GM18499 (cell line): ENCODE measurements around the gene PTX4.
"Not testable (repeated sequence)": the region's sequence is repeated elsewhere in the genome, so short reads cannot be mapped to it uniquely, and the experiment has no call there.

ENCODE experiments used
- ATAC-seq: cut with Tn5 transposase; IDR thresholded peaks from one replicate; pipeline ENCODE4 v1.9.1; 2021; ENCODE audit warnings: moderate number of reproducible peaks; ENCODE audit not compliant: insufficient read depth, unreplicated experiment

The PTX4 gene

DNA sequence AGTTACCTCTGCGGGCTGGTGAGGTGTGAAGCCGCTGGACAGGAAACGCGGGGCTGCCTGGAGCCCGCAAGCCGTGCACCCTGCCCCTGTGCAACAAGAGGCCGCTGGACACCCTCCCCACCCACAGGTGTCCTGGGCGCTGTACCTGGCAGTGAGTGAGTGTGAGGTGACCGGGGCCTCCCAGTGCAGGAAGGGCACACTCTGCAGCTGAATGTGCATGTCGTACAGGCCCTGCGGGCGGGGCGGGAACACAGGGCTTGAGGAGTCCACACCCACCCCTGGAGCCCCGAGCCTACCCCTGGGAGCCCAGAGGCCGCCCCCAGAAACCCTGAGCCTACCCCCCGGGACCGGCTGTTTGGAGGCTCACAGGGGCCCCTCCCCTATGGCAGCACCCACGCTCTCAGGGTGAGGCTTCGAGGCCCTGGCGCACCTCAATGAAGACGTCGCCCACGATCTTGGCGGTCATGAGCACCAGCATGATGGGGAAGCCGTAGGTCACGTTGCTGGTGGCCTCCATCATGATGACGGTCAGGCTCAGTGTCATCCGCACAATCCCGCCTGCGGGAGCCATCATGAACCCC, 40.1 kb downstream of the PTX4 start:
- no peak for ATAC-seq

DNA sequence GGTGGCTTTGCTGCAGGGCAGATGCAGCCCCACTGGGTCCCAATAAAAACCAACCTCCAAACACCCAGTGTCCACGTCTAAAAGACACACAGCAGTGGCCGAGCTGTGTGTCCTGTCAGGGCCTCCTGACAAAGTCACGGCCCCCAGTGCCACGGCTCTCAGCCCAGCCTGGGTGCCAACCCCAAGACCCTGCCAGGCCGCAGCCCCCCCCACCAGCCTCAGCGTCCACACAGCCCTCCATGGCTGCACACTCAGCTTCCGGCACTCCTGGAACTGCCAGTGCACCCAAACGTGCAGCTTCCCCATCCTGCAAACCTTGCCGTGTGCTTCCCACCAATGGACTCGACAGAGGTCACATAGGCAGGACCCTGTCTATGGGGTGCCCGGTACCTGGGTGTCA, 40.8 kb downstream of the PTX4 start:
- ATAC-seq, result no peak

DNA sequence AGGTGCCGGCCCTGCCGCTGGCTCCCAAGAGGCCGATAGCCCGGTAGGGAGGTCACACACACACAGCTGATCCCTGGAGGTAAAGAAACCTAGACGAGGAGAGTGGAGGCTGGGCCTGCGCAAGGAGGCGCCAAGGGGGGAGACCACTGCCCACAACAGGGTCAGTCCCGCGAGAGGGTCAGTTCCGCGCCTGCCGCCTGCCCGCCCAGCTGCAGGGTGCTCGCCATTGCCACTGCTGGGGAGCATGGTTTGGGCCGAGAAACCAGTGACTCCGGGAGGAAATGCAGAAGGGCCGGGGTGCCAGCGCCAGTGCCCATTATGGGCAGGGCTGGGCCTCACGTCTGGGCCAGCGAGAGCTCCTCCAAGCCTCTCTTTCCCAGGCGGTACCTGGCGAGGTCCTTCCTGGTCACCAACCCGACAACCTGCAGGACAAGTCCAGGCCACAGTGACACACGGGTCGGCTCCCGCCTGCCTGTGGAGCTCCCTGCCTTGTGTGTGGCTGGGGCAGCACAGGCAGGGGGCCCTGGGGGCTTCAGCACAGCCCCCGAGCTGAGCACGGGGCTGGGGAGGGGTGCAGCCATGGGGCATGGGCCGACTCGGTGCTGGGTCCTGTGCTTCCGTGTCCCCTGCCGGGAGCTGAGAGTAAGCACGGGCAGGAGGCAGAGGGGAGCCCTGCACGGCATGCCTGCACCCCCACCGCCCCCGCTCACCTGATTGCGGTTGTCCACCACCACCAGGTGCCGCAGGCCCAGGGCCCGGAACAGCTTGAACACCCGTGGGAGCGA, 42.3 kb downstream of the PTX4 start:
- ATAC-seq, result no peak

DNA sequence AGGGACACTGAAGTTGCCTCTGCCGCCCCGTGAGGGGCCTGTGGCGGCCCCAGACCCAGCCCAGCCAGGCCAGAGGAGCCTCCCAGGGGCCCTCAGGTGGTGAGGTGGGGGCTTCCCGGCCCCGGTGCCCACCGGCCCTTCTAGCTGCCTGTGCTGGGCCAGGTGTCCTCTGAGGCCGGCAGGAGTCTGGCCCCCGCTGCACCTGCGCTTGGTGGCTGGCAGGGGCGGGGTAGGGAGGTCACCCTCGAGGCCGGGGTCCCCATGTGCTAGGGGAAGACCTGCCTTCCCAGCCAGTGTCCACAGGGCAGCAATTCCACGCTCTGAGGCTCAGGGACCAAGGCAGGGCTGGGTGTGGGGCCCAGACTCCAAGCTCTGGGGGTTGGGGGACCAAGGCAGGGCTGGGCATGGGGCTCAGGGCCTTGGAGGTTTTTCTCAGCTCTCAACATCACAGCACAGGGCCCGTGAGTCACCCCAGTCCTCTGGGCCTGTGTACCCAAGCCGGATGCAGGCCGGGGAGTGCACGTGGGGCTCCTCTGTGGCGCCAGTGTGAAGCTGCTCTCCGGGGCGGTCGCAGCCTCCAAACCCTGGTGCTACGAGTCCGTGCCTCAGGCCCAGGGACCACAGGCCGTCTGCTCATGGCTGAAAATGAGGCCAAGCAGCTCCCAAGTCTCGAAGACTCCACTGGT, 43.1 kb downstream of the PTX4 start:
- no peak for ATAC-seq

DNA sequence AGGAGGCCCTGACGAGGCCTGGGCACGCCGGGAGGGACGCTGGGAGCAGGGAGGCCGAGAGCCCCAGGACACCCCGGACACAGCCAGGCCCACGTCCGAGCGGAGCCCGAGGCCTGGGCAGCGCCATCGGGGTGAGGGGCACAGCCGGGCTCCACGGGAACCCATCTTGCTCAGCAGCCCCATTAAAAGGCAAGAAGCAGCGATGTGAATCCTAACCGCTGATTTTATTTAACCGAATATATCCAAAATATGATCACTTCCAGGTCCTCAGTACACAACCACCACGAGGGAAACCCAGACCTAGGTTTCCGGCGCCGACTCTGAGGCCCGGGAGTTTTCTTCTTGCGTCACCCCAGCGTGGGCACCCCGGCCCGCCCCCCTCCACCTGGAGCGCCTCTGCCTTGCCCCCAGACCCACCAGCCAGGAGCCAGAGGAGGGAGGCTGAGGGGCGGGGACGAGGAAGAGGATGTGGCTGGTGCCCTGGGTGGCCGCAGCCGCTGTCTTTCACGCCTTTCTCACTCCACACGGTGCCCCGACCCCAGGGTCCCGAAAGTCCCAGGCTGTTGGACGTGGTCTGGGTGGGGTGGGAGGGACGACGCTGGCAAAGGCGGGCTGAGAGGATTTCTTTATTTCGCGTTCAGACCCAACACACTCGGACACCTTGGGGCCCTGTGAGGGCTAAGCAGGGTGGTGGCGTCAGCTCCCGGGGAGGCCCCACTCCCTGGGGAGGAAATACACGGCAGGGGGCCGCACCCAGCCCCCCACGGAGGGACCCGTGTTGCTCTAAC, 43.8 kb downstream of the PTX4 start:
- ATAC-seq, result no peak

DNA sequence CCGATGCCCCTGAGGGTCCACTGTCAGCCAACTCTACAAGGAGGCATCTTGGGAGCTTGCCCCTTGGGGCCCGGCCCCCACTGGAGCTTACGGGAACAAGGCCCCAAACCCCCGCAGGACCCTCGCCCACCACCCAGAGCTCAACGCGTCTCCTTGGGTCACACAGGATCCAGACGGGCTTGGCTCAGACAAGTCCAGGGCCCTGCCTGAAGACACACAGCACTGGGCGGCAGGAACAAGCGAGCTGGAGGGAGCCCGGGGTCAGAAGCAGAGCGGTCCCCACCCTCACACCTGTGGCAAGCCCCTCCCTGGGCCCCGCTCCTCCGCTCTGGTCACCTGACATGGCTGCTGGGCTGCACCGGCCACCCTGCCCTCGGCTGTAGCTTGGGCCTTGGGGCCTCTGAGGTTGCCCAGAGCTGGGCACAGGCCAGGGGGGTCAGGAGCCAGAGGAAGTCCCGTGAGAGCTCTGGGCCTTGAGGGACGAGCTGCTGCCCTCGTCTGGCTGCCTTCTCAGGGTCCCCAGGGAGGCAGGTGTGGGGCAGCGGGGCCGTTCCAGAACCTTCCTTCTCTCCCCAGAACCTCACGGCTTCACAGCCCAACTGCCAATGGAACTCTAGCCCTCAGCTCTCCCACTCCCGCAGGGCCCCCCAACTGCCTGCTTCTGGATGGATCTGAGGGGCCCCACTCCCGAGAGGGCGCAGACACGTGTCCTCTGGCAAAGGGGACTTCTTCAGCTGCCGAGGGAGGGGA, 44.6 kb downstream of the PTX4 start, which contains the start of gene CCDC154:
Gene CCDC154, minus strand, starts transcription at position 577 of the 750 bp plus-strand sequence. Its CDS starts 234 bp downstream, at position 343.
- ATAC-seq, result no peak

DNA sequence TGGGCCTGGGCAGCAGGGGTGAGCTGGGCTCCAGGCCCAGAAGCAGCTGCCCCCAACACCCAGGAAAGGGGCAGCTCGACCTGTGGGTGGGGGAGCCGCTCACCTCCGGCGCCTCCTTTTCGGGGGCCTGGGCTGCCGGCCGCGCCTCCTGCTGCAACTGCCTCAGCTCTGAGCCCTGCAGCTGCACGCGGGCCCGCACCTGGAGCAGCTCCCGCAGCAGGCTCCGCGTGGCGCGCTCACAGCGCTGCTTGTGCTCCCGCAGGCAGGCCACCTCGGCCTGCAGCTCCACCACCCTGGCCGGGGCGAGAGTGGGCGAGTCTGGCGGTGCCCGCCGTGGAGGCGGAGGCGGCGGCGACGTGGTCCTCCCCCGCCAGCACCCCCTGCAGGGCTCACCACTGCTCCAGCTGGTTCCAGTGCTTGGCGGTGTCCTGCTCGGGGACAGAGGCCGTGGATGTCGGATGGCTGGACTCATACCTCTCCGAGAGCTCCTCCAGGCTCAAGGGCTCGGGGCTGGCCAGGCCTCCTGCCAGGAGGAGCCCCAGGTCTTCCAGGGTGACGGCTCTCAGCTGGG, 45.3 kb downstream of the PTX4 start:
- ATAC-seq, result no peak

DNA sequence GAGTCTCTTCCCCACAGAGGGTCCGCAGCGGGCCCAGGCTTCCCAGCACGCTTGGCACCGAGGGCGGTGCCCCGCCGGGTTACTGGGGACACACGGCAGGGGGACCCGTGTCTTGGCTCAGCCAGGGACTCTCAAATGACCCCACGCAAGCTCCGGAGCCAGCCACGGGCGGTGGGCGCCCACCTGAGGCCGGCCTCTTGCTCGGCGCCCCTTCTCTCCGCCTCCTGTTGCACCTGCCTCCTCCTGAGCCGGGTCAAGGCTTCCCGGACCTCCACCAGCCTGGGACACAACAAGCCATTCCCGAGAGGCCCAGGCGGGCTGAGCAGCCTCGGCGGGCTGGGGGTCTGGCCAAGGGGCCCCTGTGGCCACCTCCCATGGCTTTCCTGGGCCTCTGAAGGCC, 46.0 kb downstream of the PTX4 start:
- ATAC-seq, result no peak

DNA sequence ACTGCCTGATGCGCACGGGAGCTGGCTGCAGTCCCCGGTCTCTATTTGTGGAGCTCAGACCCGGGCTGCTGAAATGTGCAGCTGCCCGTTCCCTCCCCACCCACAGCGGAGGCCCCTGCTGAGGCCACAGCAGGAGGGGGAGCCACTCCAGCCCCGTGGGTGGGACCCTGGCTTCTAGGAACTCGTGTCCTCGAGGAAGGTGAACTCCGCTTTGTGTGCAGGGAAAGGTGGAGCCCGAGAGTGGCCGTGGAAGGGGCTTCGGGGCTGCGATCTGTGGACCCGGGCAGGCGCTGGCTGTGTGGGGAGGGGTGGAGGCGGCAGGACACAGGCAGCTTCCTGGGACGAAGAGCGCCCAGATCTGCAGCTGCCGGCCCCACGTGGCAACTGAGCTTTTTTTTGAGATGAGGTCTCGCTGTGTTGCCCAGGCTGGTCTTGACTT, 47.3 kb downstream of the PTX4 start:
- ATAC-seq, result no peak

DNA sequence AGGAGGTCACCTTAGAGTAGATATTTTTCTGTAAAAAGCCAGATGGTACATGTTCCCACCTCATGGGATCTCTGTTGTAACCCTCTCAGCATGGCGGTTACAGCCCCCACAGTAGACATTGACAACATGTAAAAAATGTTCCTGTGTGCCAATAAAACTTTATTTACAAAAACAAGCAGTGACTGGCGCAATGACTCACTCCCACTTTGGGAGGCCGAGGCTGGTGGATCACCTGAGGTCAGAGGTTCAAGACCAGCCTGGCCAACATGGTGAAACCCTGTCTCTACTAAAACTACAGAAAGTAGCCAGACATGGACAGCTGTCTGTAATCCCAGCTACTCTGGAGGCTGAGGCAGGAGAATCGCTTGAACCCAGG, 49.1 kb downstream of the PTX4 start:
- ATAC-seq, result not testable (repeated sequence)

DNA sequence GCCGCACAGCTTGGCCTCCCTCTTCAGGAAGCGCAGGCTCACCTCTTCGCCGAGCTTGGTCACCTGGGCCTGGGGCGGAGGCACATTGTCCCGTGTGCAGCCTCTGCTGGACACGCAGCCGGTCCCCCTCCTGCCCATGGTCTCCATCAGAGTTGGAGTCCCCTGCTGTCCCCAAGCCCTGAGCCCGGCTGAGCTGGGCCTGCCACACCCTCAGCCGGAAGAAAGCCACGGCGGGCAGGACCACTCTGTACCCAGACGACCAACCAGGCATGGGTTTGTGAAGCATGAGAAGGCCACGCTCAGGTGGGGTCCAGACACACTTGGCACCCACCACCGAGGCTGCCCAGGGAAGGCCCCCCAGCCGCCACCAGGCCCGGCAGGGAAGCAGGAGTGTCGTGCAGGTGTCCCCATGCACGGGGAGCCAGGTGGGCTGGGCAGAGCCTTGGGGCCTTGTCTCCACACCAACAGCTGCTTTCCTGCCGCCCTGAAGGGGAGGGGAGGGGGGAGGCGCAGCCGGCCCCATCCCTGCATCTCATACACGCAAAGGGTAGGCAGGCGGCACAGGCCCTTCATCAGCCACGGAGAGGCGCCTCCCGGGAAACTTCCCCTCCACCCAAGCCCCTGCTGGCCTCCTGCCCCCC, 49.6 kb downstream of the PTX4 start:
- ATAC-seq, result no peak

DNA sequence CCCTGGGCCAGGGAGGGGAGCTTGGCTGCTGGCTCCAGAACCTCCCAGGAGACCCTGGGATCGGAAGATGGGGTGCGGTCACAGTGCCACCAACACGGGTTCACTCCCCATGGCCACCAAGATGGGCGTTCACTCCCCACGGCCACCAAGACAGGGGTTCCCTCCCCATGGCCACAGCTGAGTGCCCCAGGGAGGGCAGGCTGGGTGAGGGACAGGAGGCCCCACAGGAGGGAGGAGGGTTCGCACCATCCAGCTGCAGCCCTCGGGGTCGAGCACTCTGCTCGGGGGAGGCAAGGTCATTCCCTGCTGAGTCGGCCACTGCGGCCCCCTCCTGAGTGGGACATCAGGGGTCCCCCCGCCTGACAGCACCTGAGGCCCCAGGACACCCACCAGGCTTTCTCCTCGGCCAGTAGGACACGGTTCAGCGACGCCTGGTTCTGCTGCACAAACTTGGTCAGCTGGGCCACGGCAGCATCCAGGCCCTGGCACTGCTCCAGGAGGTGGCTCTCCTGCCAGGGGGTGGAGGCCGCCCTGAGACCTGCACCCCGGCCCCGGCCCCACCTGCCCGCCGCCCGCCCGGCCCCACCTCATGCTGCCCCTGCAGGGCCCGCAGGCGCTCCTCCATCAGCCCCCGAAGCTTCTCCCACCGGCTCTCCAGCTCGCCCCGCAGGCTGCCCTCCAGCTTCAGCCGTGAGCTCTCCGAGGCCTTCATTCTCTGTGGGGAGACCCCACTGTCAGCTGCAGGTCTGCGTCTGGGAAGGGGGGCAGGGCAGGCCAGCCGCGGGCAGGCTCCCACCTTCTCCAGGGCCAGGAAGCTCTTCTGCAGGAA, 50.3 kb downstream of the PTX4 start:
- no peak for ATAC-seq

DNA sequence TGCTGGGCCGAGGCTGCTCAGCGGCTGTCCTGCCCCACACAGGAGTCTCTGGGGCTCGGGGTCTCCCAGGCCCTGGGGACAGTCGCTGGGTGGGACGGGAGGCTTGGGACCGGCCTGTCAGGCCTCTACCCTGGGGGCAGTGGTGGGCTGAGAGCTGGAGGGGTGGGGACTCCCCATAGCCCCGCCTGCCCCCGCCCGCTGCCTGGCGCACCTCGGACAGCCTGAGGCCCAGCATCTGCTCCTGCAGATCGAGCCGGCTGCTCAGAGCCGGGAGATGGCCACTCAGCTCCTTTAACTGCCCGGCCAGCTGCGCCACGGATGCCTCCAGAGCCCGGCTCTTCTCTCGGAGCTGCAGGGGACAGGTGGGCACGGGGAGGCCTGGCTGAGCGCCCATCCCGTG, 51.1 kb downstream of the PTX4 start:
- ATAC-seq, result no peak

DNA sequence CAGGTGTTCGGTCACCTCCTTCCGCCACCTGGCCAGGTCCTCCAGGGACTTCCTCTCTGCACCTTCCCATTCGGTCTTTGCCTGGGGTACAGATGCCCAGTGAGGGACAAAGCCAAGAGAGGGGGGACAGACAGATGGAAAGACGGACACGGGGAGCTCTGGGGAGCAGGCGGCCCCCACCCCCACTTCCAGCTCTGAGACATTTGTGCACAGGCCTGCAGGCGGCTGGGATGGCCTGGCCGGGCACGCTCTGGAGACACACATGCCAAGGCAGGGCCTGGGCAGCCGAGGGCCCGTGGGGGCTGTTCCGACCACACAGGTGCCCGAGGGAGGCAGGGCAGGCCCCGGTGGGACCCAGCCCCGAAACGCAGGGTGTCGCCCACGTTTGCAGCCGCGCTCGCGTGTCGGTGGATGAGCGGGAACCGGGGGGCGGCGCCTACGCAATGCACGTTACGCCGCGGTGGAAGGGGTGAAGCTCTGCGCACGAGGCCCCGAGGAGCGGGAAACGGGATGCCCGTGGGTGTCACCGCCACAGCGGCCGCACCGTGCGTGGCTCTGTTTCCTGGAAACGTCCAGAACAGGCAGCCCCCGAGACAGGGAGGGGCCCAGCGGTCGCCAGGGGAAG, 51.9 kb downstream of the PTX4 start:
- ATAC-seq, result no peak

DNA sequence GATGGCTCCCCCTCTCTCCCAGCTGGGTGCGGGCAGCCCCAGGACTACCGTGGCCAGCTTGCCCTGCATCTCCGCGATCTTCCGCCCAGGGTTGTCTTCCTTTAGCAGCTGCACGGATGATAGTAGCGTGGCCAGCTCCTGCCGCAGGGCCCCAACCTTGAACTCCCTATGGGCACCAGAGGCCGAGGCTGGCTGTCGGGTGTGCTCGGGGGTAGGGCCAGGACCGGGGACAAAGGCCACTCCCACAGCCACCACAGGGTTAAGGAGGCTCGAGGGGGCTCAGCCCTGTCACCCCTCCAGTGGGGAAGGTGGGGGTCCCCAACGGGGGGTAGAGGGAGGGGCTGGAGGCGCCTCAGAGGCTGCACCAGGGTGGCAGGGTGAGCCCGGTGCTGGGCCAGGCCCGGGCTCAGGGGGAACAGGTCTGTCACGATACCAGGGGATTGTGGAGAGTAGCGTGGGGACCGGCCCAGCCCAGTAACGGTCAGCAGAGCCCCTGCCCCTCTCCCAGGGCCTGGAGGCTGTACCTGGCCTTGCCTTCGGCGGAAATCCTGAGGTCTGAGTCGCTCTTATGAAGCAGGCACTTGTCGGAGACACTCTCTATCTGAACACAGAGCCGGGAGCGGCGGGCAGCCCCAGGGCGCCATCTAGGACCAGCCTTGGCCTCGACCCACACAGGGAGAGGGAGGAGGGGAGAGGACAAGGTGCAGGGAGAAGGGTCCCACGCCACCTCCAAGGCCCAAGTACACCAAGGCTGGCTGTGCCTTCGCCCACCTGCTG, 52.6 kb downstream of the PTX4 start:
- no peak for ATAC-seq
